SK-N-MC (cell line): Measurements from ENCODE around the gene ASTN2.

Source experiments
- EZH2 ChIP-seq: fragments of 200-600 bp; sonication (generic); IDR thresholded peaks from one replicate; pipeline ENCODE4 v1.6.1; 2017; ENCODE audit warnings: antibody characterized with exemption
- FOXP2 ChIP-seq: optimal IDR thresholded peaks from 2 replicates; pipeline ENCODE3; 2011; ENCODE audit warnings: mild to moderate bottlenecking, moderate library complexity; ENCODE audit not compliant: insufficient read depth; ENCODE audit errors: extremely low read length, control extremely low read depth
- POLR2AphosphoS5 ChIP-seq: IDR thresholded peaks from 2 replicates; pipeline ENCODE4 v1.6.1; 2012; ENCODE audit warnings: mild to moderate bottlenecking, low read depth, low read length, borderline replicate concordance

DNA sequence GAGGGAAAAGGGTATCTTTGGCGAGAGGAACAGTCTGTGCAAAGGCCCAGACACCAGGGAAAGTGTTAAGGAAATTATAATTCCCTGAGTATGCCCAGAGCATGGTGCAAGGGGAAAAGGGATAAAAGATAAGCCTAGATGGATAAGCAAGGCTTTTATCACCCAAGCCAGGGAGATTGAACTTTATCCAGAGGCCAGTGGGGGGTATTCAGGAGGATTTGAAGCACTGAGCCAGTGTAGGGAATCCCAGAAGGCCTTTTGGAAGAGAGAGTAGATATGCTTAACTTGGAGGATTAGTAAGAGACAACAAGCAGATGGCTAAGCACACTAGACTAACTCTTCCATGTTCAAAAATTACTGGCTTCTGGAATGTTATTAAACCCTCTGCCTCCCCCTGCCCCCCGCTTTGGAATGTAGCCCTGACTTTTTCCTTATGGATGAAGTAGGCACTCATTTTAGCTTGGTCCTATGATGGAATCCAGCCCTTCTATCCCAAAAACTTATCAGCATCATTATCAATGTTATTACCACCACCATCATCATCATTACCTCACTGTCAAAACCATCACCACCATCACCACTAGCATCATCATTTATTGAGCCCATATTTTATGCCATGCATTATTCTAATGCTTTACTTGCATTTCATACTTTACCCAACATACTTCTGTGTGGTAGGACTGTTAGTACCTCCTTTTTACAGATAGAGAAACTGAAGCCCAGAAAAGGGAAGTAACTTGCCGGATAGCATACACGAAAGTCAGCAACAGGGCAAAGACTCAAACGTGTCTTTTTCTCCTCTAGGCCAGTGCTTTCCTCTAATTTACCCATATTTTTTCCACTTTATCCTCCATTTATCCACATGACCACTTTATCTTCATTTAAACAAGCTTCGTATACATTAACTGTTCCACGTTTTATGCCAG, 1024.3 kb downstream of the ASTN2 start:
- TF ChIP-seq POLR2AphosphoS5 (no peak), EZH2 (no peak), FOXP2 (no peak)
